Measurements from ENCODE around the gene NBPF26.
"Not testable (repeated sequence)": the region's sequence is repeated elsewhere in the genome, so short reads cannot be mapped to it uniquely, and the experiment has no call there.

NBPF26 gene

DNA sequence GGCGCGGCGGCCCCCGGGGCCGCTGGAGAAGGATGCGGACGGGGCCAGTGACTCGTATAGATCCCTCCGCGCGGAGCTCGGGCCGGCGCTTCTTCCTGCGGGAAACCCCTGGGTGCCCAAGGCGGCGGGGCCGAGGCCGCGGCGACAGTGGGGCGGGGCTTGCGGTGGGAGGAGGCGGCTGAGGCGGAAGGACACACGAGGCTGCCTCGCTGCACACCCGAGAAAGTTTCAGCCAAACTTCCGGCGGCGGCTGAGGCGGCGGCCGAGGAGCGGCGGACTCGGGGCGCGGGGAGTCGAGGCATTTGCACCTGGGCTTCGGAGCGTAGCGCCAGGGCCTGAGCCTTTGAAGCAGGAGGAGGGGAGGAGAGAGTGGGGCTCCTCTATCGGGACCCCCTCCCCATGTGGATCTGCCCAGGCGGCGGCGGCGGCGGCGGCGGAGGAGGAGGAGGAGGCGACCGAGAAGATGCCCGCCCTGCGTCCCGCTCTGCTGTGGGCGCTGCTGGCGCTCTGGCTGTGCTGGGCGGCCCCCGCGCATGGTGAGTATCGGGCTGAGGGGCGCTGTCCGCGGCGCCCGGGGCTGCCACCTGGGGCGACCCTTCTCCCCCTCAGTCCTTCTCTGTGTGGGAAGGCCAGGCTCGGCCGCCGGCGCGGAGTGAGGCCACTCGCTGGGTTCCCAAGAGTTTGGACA, at the start of gene NBPF26:
NBPF26 (plus strand) TSS at position 231 of the 688 bp plus-strand sequence.
- peak; percentile 39 for DNase-seq (ENCODE audit: low read depth)

DNA sequence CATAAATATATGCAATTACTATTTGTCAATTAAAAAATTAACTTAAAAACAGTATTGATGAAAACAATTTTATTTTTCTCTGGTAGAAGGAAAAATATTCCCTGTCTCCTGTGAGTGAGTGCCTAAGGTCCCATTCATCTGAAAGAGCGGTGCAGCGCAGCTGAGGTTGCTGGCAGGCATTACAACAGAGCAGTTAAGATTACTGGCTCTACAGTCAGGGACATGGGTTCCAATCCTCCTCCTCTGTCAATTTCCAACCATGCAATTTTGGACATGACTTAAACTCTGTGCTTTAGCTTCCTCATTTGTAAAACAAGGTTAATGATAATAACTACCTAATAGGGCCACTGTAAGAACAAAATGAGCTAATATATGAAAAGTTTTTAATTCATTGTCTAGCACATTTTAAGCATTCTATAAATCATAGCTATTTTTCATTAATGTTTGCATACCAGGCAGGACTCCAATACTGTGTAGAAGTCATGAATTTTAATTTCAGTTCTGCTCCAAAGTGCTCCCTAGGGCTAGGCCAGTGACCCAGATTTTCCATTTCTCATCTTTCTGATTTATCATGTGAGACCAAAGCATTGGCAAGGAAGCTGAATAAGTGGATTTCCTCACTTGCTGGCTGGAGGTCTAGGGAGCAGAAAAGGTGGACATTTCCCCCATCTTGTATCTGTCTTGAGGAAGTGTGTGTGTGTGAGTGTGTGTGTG, 43.5 kb upstream of the NBPF26 start:
- not testable (repeated sequence) for DNase-seq (ENCODE audit: low read depth)

DNA sequence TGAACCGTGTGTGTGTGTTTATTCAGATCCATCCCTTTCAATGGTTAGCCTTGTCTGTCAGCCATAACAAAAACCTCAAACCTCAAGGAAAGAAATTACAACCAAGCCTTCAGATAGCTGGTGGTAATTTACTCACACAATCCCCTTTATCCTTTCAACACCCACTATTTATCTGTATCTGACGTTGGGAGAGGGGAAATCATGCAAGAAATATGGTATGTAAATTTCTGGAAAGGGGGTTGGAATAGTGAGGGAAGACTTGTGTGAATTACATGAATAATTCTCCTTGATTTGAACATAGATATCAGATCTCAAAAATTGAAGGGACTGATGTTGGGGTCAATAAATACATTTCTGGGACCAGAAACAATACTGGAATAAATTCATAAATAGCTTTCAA, 42.8 kb upstream of the NBPF26 start:
- DNase-seq (ENCODE audit: low read depth), result not testable (repeated sequence)

DNA sequence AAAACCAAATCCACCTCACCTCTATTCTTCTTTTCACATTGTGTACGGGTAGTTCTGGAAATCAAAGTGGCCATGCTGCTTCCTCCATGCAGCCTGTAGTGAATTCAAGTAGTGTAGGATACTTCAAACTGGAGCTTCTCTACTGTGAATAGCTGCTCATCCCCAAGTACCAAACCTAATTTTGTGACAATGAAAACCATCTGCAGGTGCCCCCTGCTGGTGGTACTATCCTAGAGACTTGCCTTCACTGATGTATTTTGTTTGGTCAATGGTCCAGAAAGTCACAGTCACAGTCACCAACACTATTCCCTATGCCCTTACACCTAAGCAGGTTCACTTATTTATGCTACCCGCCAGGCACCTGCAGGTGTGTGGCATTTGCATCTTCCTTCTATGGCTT, 39.3 kb upstream of the NBPF26 start:
- DNase-seq (ENCODE audit: low read depth), result not testable (repeated sequence)

DNA sequence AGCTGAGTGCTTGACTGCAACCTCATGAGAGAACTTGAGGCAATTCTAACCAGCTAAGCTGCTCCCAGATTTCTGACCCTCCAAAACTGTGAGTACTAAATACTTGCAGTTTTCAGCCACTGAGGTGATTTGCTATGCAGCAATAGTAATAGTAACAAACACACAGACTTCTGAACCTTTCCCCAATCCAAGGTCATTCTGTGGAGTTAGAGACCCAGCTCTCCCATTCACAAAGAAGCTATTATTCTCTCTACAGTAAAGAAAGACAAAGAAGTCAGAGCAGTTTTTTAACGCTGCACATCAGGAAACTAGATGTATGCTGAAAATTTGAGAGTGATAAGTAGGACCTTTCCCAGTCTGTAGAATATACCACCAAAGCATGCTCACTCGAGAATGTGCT, 38.1 kb upstream of the NBPF26 start:
- DNase-seq (ENCODE audit: low read depth), result not testable (repeated sequence)

DNA sequence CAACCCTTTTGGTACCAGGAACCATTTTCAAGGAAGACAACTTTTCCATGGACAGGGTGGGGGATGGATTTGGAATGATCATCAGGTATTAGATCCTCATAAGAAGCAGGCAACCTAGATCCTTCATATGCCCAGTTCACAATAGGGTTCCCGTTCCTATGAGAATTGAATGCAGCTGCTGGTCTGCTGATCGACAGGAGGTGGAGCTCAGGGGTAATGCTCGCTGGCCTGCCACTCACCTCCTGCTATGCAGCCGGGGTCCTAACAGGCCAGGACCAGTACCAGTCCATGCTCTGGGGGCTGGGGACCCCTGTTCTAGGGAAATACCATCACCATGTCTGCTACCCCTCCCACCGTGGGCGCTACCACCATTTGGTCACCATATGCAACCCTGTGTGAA, 36.5 kb upstream of the NBPF26 start:
- not testable (repeated sequence) for DNase-seq (ENCODE audit: low read depth)

DNA sequence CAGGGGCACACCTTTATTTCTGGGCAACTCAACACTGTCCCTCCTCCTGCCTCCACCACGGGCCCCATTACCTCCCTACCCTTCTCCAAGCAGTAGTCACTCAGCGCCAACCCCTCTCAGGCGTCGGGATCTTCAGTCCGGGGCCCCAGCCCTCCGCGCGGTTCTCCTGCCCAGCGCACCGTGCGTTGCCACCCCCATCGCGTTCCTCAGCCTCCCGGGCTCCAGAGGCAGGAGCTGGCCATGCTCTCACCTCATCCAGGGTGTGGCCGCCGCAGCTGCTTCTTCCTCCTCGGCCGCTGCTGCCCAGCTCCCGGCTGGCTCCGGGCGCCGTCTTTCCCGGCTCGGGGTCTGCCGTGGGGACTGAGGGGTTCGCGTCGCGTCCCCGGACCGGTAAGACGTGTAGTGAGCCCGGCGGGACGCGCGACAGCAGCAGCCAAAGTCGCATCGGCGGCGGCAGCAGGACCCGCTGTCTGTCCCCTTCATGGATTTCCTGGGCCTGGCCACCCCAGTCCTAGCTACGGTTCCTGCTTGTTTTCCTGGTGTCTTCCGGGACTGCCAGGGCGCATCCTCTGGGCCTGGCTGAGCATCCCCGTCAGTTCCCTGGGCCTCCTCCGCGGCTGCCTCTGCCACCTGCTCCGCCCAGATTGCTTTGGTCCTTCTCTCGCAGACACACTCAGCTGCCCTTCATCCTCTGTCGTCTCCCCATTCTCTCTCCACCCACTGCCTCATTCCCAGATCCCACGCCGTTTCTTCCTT, 22.8 kb upstream of the NBPF26 start:
- DNase-seq (ENCODE audit: low read depth), result not testable (repeated sequence)

DNA sequence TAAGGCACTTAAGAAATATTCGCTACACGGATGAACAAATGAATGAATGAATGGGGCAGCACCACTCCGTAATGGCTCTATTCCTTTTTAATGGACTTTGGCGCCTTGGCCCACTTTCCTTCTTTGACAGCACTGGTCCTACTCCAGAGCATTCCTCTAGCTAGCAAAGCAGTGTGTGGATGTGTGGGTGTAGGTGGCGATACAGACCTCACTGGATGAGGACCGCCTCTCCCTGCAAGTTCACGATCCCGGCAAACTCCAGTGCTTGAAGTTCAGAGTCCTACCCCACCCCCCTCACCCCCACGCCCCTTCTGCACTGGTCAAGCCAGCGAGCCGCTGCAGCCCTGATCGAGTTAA, 409 bp upstream of the NBPF26 start:
- not testable (repeated sequence) for DNase-seq (ENCODE audit: low read depth)

DNA sequence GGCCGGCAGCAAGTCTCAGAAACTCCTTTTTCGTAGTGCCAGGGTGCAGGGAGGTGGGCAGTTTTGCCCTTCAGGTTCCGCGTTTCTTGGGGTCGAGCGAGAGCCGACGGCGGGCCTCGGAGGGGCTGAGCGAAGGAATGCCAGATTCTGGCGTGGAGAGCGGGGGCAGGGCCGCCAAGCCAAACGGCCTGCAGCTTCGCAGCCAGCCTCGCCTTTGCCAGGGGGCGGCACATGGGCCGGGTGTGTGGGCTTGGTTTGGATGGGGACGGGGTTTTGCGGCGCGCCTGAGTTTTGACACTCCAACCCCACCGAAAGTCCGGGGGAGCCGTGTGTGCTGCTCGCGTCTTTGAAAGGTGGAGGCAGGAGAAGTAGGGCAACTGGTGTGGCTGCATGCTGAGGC, 762 bp downstream of the NBPF26 start:
- not testable (repeated sequence) for DNase-seq (ENCODE audit: low read depth)

DNA sequence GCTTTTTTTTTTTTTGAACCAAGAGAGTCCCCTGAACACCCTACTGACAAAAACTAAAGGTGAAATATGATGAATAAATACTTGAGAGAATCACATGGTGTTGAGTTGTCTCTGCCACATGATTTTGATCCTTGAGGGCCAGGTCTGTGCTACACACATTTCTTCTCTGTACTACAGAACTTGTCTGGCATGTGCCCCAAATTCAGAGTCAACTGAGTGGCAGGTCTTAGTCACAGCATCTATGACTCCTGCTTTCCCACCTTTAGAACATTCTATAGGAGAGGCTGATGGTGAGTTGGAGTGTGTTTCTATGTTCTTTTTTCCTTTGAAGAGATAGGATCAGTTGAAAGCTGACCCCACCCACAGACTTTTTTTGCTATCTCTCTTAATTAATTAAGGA, 5.1 kb downstream of the NBPF26 start:
- DNase-seq (ENCODE audit: low read depth), result not testable (repeated sequence)

DNA sequence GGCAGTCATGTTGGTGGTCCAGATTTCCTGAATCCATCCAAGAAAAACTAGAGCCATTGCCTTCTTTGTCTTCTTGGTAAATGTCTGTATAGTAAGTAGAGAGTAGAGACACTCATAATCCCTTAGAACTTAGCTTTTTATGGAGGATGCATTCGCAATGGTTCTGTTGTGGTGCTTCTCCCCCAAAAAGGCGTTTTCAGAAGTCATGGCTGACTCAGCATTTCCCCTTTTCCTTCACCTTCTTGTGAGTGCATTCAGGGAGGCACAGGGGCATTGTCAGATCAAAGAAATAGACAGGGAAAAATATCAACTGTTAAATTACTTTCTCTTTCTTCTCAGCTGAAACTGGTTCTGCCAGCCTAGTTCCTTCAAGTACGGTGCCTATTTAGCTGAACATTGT, 45.3 kb downstream of the NBPF26 start:
- not testable (repeated sequence) for DNase-seq (ENCODE audit: low read depth)

DNA sequence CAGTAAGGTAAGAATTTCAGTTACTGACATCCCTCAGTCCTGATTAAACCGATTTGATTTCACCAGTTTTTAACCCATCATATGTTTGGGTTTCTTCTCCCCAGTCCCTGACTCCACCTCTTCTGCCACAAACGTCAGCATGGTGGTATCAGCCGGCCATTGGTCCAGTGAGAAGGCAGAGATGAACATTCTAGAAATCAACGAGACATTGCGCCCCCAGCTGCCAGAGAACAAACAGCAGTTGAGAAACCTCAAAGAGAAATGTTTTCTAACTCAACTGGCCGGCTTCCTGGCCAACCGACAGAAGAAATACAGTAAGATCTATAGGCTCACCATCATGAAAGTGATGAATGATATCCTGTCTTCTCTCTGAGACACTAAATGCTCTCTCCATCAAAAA, 81.7 kb downstream of the NBPF26 start:
- DNase-seq (ENCODE audit: low read depth), result not testable (repeated sequence)

DNA sequence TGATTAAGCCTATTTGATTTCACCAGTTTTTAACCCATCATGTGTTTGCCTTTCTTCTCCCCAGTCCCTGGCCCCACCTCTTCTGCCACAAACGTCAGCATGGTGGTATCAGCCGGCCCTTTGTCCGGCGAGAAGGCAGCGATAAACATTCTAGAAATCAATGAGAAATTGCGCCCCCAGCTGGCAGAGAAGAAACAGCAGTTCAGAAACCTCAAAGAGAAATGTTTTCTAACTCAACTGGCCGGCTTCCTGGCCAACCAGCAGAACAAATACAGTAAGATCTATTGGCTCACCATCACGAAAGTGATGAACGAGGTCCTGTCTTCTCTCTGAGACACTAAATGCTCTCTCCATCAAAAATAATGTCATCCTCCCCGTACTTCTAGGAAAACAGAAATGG, 88.1 kb downstream of the NBPF26 start:
- DNase-seq (ENCODE audit: low read depth), result not testable (repeated sequence)

DNA sequence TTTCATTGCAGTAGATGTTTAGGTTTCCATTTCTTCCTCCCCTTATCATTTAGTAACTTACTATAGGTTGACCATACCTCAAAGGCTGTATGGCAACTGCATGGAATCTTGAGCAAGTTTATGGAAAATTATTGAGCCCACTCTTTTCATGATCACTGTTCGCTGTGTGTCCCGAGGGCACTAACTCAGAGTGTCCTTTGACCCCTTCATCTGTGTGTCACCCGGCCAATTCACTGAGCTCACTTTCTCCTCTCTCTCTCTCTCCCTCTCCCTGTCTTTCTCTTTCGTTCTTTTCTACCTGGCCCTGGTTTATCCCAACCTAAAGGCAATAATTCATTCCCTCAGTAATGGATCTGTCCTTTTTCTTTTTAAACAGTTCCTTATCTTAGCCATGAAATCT, 101.3 kb downstream of the NBPF26 start:
- not testable (repeated sequence) for DNase-seq (ENCODE audit: low read depth)

DNA sequence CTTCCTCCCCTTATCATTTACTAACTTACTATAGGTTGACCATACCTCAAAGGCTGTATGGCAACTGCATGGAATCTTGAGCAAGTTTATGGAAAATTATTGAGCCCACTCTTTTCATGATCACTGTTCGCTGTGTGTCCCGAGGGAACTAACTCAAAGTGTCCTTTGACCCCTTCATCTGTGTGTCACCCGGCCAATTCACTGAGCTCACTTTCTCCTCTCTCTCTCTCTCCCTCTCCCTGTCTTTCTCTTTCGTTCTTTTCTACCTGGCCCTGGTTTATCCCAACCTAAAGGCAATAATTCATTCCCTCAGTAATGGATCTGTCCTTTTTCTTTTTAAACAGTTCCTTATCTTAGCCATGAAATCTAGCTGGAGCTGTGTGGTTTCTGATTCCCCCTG, 102.9 kb downstream of the NBPF26 start:
- DNase-seq (ENCODE audit: low read depth), result not testable (repeated sequence)

DNA sequence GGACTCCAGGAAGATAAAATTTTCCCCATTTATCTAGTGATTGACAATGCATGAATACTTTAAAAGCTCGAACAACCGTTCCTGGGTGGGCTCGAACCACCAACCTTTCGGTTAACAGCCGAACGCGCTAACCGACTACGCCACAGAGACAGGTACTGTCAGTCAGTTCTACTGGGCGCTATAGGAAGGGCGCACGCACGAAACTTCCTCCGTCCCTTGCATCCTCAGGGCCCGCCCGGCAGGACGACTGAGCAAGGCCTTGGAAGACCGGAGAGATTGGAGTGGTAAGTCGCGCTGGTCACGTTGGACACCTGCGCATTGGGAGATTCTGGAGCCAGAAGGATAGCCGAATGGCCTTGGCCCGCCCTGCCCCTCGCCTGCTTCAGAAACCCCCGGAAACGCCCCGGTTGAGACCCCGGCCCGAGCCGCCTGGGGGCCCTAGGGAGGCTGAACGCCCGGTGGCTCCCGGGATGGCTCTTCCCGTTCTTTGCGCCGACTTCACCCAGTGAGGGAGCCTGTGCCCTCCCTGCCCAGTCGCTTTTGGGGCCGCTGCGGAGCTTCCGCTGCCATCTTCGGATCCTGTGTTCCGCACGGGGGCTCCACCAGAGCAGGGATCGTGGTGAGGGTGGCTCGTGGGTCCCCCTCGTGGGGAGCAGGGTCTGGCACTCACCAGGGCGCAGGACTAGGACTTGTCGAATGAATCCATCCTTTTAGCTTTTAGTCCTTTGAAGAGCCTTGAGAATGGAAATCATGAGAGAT, 120.6 kb downstream of the NBPF26 start:
- peak; percentile 45 for DNase-seq (ENCODE audit: low read depth)

DNA sequence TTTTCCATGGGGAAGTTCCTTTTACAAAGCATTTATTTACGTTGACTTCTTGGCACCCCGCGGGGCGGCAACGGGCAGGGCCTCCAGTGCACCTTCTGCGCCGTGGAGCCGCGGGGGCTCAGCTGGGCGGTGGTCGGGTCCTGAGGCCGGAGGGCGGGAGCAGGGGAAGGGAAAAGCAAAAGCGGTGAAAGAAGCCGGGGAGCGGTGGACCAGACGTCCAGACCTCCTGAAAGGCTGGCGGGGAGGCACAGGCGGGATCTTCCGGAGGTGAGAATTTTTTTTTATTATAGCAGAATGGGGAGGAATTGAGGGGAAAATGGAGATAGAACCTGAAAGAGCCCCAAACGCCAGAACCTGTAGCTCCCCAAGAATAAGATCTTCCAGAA, 121.2 kb downstream of the NBPF26 start:
- not testable (repeated sequence) for DNase-seq (ENCODE audit: low read depth)

DNA sequence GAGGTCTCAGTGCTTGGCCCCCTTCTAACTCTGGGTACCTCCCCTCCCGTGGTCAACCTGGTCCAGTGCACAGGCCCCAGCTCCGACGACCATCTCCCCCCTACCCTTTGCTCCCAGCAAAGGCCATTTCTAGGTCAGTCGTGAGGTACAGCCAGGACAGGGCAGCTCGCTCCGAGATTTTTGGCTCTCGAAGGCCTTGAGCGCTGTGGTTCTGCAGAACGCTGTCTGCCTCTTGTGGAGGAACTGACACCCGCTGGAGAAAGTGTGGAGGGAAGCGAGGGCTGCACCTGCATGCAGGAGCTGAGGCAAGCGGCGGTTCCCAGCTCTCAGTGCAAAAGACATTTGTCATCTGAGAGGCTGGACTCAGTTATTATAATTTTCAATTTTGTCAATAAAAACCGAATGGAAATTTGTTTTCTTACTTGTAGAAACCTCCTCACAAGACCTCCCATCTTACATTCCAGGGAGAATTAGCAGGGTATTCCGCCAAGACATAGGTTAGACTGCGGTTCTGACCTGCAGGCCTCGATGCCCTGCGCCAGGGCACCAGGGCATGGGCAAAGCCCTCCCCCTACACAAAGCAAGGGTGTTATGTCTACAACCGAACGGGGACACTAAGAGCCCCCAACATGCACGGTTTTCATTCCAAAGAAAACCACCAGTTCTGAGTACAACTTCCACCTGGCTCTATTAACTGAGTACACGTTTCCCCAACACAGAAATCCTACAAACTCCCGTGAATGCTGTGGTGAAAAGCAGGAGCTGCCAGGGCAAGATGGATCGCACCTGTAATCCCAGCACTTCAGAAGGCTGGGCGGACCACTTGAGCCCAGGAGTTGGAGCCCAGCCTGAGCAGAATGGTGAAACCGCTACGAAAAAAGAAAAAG, 125.9 kb downstream of the NBPF26 start:
- not testable (repeated sequence) for DNase-seq (ENCODE audit: low read depth)

DNA sequence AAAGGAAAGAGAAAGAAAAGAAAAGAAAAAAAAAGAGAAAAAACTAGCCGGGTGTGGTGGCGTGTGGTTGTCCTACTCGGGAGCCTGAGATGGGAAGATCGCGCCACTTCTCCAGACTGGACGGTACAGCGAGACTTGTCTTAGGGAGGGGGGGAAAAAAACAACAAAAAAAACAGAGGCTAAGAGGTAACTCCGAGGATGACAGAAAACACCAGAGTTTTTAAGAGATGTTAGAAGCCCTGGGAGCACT, 126.5 kb downstream of the NBPF26 start:
- DNase-seq (ENCODE audit: low read depth), result not testable (repeated sequence)

DNA sequence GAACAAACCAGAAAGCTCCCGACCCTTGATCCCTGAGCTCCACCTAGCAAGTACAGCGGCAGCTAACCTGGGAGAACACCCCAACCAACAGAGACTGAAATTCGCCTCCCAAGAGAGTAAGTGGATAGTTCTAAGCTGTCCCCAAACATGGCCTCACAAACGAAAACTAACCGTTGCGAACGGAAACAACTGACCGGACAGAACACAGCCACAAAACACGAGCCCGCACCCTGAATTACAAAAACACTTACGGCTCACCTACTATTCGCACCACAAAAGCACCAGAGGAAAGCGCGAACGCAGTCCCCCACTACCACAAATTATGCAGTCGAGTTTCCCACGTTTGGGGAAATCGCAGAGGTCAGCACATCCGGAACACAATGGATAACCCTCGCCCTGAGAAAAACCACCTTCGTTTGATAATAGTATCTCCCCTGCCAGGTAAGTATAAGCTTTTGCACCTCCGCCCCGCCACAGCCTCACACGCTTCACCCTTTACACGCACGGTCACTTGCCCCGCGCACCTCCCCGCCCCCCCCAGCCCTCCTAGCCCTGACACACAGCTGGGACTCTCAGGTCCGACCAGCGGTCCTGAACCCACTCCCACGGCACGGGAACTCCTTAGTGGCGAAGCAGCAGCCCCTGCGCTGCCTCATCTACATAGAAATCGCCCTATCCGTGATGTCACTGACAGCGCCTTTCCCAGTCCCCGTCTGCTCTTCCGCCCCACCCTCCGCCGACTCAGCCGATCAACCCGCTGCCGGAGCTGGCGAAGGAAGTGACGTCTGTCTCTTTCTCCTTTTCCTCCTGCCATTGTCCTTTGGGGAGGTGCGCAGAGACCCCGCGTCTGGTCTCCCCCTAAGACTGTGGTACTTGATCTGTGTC, 127.0 kb downstream of the NBPF26 start:
- peak; percentile 57 for DNase-seq (ENCODE audit: low read depth)
